GM21529 (cell line): ENCODE results near the gene PPAT.

Source experiments
- ATAC-seq: cut with Tn5 transposase; IDR thresholded peaks from one replicate; pipeline ENCODE4 v1.9.1; 2021; ENCODE audit not compliant: unreplicated experiment

Gene PPAT

DNA sequence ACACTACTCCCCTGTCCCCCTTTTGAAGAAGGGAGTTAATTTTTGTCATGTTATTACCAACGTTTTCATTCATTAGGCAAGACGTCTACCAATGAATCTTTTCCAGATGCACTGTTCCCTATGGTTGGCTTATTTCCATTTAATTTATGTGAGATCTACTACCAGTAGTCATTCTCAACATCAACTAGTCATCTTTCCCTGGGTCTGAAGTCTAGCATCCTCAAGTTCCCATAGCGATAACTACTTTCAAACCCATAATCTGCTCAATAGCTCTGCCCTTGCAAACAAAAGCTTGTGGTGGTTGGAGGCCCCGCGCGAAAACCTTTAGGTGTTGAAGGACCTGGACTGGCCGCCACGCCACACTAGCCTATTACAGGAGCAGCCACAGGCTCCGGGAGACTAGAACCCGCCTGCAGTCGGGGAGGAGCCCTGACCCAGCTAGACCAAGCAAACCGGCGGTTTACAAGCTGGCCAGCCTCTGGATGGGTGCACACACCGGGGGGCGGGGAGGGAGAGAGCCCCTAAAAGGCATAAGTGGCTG is 746 bp downstream of the PPAT start:
- ATAC-seq: peak; percentile 15

DNA sequence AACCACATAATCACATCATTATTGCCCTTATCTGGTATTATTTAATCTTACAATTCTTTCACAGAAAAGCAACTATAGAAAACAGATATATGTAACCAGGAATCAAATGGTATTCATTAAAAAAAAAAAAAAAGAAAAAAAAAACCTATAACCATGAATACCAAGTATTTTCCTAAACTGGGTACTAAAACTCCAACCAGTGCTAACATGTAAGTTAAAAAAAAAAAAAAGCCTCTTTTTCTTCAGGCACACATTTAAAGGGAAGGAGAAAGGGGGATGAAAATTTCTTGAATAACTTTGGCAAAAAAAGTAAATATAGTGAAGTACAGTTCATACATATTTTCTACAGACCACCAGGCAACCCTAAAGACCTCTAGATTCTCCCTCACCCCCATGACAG is 2.1 kb downstream of the PPAT start:
- ATAC-seq: no peak

DNA sequence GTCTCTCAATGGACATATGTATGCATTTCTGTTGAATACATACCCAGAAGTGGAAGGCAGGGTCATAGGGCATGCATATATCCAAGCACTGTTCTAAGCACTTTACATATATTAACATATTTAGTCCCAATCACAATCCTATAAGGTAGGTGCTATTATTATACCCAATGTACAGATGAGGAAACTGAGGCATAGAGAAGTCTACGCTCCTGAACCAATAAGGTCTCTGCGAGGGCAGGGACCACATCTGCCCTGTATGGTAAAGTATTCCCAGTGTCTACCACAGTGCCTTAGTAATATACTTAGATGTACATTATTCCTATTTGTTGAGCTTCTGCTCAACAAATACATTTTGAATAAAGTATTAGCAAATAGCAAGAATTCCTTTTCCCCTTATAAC is 5.2 kb downstream of the PPAT start:
- no peak for ATAC-seq

GRCh38 chr4:56427179-56427578 is 8.2 kb downstream of the PPAT start:
- no peak for ATAC-seq

- peak; percentile 86 for ATAC-seq
Measured at GRCh38 chr4:56426273-56426672, 9.1 kb downstream of the PPAT start.

DNA sequence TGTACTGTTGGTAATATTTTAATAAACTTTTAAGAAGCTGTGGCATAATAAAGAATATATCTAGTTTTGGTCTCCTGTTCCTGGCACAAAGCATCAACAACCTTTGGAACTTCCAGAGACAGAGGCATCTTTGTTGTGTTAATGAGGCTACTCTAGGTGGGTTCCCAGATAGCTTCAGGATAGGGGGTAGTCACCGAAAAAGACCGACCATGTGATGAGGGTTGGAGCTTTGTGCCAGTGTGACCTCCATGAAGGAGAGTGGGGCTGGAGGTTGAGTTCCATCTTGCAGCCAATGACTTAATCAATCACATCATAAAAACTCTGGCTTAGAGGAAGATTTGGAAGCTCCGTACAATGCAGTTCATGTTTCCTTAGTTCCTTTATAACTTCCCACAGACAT is 9.9 kb downstream of the PPAT start:
- ATAC-seq: no peak

- ATAC-seq: no peak
Measured at GRCh38 chr4:56424697-56425514, 10.5 kb downstream of the PPAT start.

- no peak for ATAC-seq
Measured at GRCh38 chr4:56424176-56424575, 11.2 kb downstream of the PPAT start.

GRCh38 chr4:56417396-56417795 is 18.0 kb downstream of the PPAT start:
- ATAC-seq: no peak

DNA sequence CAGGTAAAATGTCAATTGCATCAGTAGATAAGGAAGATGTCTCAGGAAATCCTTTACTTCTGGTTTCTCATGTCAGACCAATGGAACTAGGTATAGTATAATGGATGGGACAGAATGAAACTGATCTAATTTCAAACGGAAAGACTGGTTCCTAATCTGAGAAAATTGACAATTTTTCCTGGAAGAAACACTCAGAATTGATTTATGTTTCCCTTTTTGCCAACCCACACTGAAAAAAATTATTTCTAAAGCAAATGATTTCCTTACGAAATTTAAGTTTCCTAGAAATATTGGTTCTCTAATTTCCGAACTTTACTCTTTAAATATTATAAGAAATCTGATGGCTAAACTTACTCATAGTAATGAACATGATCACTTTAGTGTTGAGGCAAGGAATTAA is 19.1 kb downstream of the PPAT start:
- ATAC-seq: no peak

- no peak for ATAC-seq
Measured at GRCh38 chr4:56414135-56414670, 21.2 kb downstream of the PPAT start.

GRCh38 chr4:56410247-56411062 is 25.0 kb downstream of the PPAT start:
- ATAC-seq: no peak

GRCh38 chr4:56409511-56410090 is 25.8 kb downstream of the PPAT start:
- no peak for ATAC-seq

DNA sequence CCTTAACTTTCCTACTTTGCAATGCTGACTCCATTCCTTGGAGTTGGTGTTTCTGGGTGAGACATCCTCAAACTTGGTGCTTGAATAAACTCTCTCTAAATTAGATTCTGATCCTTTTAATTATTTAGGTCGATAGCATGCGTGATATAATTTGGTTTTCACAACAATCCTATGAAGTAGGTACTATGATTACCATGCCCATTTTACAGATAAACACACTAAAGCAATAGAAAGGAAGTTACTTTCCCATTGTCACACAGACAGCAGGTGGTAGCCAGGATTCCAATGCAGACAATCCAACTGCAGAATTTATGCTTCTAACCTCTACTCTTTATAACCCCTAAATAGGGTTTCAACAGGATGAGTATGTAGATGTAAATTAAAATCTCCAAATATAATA is 26.4 kb downstream of the PPAT start:
- ATAC-seq: no peak

DNA sequence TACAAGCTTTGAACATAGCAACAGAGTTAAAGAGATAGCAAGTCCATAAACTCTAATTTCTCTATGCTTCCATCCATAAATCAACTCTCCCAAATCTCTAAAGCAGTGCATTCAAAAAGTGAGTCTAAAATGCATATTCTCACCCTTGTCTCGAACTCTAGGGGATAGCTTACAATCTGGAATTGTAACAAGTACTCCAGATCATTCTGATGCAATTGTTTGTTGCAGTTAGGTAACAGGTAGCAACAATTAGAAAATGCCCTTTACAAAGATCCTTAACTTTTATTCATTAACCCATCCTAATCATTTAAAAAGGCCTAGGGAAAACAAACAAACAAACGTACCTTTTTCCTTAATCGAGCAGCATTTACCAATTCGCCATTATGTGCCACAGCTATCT is 29.3 kb downstream of the PPAT start:
- ATAC-seq: no peak

GRCh38 chr4:56405016-56405415 is 30.4 kb downstream of the PPAT start:
- ATAC-seq: no peak

GRCh38 chr4:56400560-56400959 is 34.9 kb downstream of the PPAT start:
- no peak for ATAC-seq

DNA sequence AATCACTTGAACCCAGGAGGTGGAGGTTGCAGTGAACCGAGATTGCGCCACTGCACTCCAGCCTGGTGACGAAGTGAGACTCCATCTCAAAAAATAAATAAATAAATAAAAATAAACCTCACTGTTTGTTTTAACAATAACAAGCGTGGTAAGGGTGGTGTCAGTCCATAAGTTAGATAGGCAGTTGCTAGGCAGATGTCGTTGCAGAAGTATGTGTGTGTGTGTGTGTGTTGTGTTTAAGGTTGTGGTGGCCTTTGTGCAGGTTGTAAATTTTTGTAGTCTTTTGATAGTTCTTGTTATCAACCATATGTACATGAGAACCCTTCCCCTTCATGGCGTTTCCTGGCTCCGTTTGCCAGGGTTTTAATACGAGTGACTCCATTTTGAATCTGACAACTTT is 44.1 kb downstream of the PPAT start:
- ATAC-seq: no peak

GRCh38 chr4:56389558-56389957 is 45.9 kb downstream of the PPAT start:
- ATAC-seq: no peak

DNA sequence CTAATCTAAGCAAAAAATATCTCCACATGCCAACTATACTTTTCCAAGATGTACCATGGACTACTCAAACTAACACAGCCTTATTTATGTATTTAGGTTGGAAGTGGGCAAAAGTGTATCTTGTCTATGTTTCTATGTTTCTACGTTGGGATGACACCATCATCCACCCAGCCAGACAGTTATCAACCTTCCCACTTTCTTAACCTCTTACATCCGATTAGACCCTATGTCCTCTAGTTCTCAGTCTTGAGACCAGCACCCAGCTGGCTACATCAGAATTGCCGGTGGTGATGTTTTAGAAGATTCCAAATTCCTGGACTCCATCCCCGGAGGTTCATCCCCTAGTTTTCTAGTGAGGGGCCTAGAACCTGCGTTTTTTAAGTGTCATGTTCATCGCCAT is 47.1 kb downstream of the PPAT start:
- no peak for ATAC-seq
